Erythroblast (primary cell): Measurements from ENCODE around the gene ZNF354C.
"Not testable (repeated sequence)": the region's sequence is repeated elsewhere in the genome, so short reads cannot be mapped to it uniquely, and the experiment has no call there.

Experiments
- DNase-seq, 2 experiments: peaks; one replicate each; lab custom pipeline; 2025; lab: John Stamatoyannopoulos, UW
- GATA1 ChIP-seq: IDR thresholded peaks from 2 replicates; pipeline ENCODE4 v1.6.1; 2011; ENCODE audit warnings: low read depth, mild to moderate bottlenecking, control low read depth, low read length, moderate library complexity
- POLR2A ChIP-seq: IDR thresholded peaks from 2 replicates; pipeline ENCODE4 v1.6.1; 2011; ENCODE audit warnings: mild to moderate bottlenecking, low read length

The ZNF354C gene

GRCh38 chr5:179089502-179089901, 29.3 kb downstream of the ZNF354C start:
- TF ChIP-seq GATA1: no peak
- no peak for TF ChIP-seq POLR2A
- DNase-seq: no peak

- DNase-seq: not testable (repeated sequence)
Measured at GRCh38 chr5:179101282-179101681, 41.1 kb downstream of the ZNF354C start.

DNA sequence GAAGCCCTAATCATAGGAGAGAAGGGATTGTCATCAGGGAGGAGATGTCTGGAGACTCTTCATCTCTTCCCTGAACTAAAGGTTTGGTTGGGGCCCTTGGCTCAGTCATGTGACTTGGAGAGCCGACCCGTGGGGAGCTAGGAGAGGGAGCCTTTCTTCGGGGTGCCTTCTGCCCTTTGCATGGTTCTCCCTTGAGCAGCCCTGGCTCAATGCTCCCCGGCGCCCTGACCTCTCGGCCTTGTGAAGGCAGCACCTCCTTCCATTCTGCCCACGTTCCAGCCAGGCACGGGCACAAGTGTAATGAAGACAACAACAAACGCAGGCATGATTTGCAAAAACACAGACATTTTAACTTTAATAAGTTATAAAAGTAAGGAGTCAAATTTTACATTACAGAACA, 50.4 kb downstream of the ZNF354C start:
- TF ChIP-seq POLR2A: no peak
- TF ChIP-seq GATA1: no peak
- no peak for DNase-seq

GRCh38 chr5:179111267-179112207, 51.4 kb downstream of the ZNF354C start:
- DNase-seq: no peak
- TF ChIP-seq GATA1: no peak
- TF ChIP-seq POLR2A: no peak

- DNase-seq: no peak
- TF ChIP-seq GATA1: no peak
- no peak for TF ChIP-seq POLR2A
Measured at GRCh38 chr5:179112469-179113142, 52.4 kb downstream of the ZNF354C start.

GRCh38 chr5:179113143-179113530, 53.0 kb downstream of the ZNF354C start:
- TF ChIP-seq POLR2A (no peak), GATA1 (no peak)
- no peak for DNase-seq

DNA sequence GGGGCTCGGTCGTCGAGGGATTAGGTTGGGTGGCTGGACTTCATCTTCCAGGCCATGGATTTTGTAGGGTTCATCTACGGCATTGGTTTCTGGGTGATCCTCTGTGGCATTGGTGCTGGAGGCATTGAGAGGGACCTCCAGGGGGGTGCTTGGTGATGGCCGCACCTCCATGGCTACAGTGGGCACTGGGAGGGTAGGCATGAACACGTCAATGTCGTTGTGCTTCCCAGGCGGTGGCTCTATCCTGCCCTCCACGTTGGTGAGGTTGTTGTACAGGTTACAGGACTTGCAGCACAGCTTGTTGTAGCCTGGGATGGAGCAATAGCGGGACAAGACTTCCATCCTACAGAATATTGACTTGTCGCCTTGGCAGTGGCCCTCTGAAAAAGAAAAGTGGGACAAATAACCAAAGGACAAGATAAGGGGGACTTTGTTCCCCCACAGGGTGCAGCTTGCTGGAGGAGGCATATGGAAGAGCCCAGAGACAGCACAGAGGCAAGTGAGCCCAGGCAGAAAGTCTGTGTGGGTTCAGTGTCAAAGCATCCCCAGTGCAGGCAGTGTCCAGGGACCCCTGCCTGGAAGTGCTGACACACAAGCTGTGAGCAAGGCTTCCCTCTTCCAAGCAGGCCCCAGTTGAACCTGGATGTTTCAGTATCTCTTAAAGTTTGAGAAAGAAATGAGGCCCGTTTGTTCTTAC, 53.9 kb downstream of the ZNF354C start:
- TF ChIP-seq GATA1: no peak
- TF ChIP-seq POLR2A: no peak
- DNase-seq: no peak

GRCh38 chr5:179114756-179115155, 54.6 kb downstream of the ZNF354C start:
- no peak for DNase-seq
- TF ChIP-seq GATA1 (no peak), POLR2A (no peak)

GRCh38 chr5:179115307-179115706, 55.1 kb downstream of the ZNF354C start:
- no peak for DNase-seq
- TF ChIP-seq GATA1 (no peak), POLR2A (no peak)

GRCh38 chr5:179115845-179116524, 55.8 kb downstream of the ZNF354C start:
- TF ChIP-seq POLR2A: no peak
- TF ChIP-seq GATA1: no peak
- no peak for DNase-seq

GRCh38 chr5:179118338-179118737, 58.2 kb downstream of the ZNF354C start:
- TF ChIP-seq POLR2A (no peak), GATA1 (no peak)
- no peak for DNase-seq

GRCh38 chr5:179118756-179119414, 58.7 kb downstream of the ZNF354C start:
- no peak for TF ChIP-seq GATA1
- DNase-seq: no peak

GRCh38 chr5:179119415-179120170, 59.4 kb downstream of the ZNF354C start:
- TF ChIP-seq POLR2A (no peak), GATA1 (no peak)
- DNase-seq: no peak

- DNase-seq: no peak
- no peak for TF ChIP-seq POLR2A
- no peak for TF ChIP-seq GATA1
Measured at GRCh38 chr5:179120421-179120861, 60.3 kb downstream of the ZNF354C start.
